Tibial nerve (tissue), 4 donors: ENCODE results near the gene SMARCAD1. TPM values are rescaled to one million over a fixed set of nuclear protein-coding genes. Genes with fewer than 3 reads are reported as not detected.

Experiments used
- DNase-seq, 2 donors: peaks; one replicate each; pipeline ENCODE4 v3.0.0-alpha.2; 2019; ENCODE audit warnings: low spot score in 2 of 2
- H3K27ac ChIP-seq, 4 donors: fragments of 200-600 bp; sonication (generic) in 3 of 4; one replicate each; pipeline ENCODE4 v1.5.1; 2017 to 2019; ENCODE audit warnings: mild to moderate bottlenecking in 1 of 4
- H3K27me3 ChIP-seq, 2 donors: fragments of 200-600 bp; sonication (generic) in 1 of 2; one replicate each; pipeline versions ENCODE4 v1.5.1 to v1.6.0; 2017 to 2019
- H3K36me3 ChIP-seq, 3 donors: fragments of 200-600 bp; sonication (generic); one replicate each; pipeline ENCODE4 v1.5.1; 2018 to 2019
- H3K4me1 ChIP-seq, 4 donors: fragments of 200-600 bp; sonication (generic) in 3 of 4; one replicate each; pipeline ENCODE4 v1.5.1; 2017 to 2019
- H3K4me3 ChIP-seq, 4 donors: fragments of 200-600 bp; sonication (generic) in 3 of 4; one replicate each; pipeline ENCODE4 v1.5.1; 2017 to 2019; ENCODE audit warnings: mild to moderate bottlenecking in 1 of 4, moderate library complexity in 1 of 4
- H3K9me3 ChIP-seq, 4 donors: fragments of 200-600 bp; sonication (generic) in 3 of 4; one replicate each; pipeline ENCODE4 v1.5.1; 2017 to 2019
- EP300 ChIP-seq, 2 donors: sonication (generic); formaldehyde crosslinking; IDR thresholded peaks; one replicate each; pipeline ENCODE4 v1.6.1; 2017; ENCODE audit warnings: antibody characterized with exemption in 2 of 2, mild to moderate bottlenecking in 1 of 2
- POLR2A ChIP-seq, 2 donors: fragments of 450-650 bp; IDR thresholded peaks; one replicate each; pipeline ENCODE4 v1.6.1; 2017; ENCODE audit warnings: antibody characterized with exemption in 2 of 2, mild to moderate bottlenecking in 2 of 2, moderate library complexity in 2 of 2
- WGBS, 2 donors: methylation state at CpG; one replicate each; pipeline ENCODE4 v1.1.5; 2018; 5-methylcytosine and 5-hydroxymethylcytosine counted together
- total RNA-seq, 4 donors: library from RNA; depleted of rRNA; stranded (reverse); fragments of >200 nt; gene quantifications; one replicate each; pipeline ENCODE4 v1.1.0, GENCODE V29; 2016
- TF ChIP-seq, protein P1 (sequence below), 5 experiments: fragments of 200-600 bp in 3 of 5; fragments of 450-650 bp in 2 of 5; sonication (generic) in 3 of 5; IDR thresholded peaks; one replicate each; pipeline ENCODE4 v1.5.1; 2016 to 2019; ENCODE audit warnings: antibody characterized with exemption in 5 of 5, mild to moderate bottlenecking in 3 of 5, moderate library complexity in 2 of 5

The SMARCAD1 gene
- total RNA-seq, 4 donors from 2014 or later, result 22.3 to 25.7 (median 23.6) TPM

DNA sequence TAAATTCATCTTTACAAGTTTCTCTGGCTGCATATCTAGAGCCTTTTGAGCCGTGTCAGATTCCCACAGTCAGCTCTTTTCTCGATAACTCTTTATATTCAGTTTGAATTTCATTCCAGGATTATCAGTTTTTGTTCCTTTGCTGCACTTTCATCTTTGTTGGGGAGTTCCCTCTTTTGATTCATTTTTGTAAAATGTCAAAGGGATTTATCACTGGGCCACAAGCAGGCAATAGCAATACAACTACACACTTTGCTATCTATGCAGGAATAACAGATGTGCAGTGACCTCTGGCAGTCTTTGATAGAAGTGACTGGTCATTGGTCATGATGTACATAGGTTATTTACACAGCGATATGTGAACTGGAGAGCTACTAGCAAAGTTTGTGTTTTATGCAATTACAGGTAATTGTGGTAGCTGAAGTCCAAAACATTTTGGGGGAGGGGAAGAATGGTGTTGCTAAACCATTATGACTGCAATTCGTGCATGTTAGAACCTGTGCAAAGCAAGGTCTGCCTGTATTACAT lies 91.1 kb downstream of the SMARCAD1 start:
- H3K27me3 ChIP-seq, result no peaks in the 10 kb centered on the region
- 61 to 67% methylated on average over 4 of the region's 4 CpGs for WGBS, 2 donors
- no peaks in the 10 kb centered on the region for H3K4me1 ChIP-seq
- H3K9me3 ChIP-seq, result no peaks in the 10 kb centered on the region
- no peak overlapping the region for H3K4me3 ChIP-seq
- H3K27ac ChIP-seq, result no peak overlapping the region
- TF ChIP-seq, protein P1, sequence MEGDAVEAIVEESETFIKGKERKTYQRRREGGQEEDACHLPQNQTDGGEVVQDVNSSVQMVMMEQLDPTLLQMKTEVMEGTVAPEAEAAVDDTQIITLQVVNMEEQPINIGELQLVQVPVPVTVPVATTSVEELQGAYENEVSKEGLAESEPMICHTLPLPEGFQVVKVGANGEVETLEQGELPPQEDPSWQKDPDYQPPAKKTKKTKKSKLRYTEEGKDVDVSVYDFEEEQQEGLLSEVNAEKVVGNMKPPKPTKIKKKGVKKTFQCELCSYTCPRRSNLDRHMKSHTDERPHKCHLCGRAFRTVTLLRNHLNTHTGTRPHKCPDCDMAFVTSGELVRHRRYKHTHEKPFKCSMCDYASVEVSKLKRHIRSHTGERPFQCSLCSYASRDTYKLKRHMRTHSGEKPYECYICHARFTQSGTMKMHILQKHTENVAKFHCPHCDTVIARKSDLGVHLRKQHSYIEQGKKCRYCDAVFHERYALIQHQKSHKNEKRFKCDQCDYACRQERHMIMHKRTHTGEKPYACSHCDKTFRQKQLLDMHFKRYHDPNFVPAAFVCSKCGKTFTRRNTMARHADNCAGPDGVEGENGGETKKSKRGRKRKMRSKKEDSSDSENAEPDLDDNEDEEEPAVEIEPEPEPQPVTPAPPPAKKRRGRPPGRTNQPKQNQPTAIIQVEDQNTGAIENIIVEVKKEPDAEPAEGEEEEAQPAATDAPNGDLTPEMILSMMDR (IDR thresholded peaks at IDR 0.05), result no peak
- TF ChIP-seq POLR2A (IDR thresholded peaks at IDR 0.05) (no peak), EP300 (IDR thresholded peaks at IDR 0.05) (no peak)
- DNase-seq, result no peak
- H3K36me3 ChIP-seq, result no peaks in the 10 kb centered on the region

- no peak for DNase-seq
- WGBS, 2 donors, result 95 to 96% methylated on average over 2 of the region's 2 CpGs
- H3K27ac ChIP-seq, result no peak overlapping the region
- TF ChIP-seq EP300 (IDR thresholded peaks at IDR 0.05) (no peak), POLR2A (IDR thresholded peaks at IDR 0.05) (no peak)
- H3K27me3 ChIP-seq, result no peaks in the 10 kb centered on the region
- no peaks in the 10 kb centered on the region for H3K9me3 ChIP-seq
- no peak overlapping the region for H3K4me3 ChIP-seq
- no peaks in the 10 kb centered on the region for H3K36me3 ChIP-seq
- peaks cover 0 to 25% (median 0%) of the 10 kb centered on the region in 4 donors for H3K4me1 ChIP-seq
Observed at GRCh38 chr4:94302191-94302590, 94.5 kb downstream of the SMARCAD1 start.

GRCh38 chr4:94304365-94304971 lies 96.8 kb downstream of the SMARCAD1 start:
- TF ChIP-seq, protein P1 (IDR thresholded peaks at IDR 0.05), result peak; percentile 36 to 53 (median 51)
- no peak for TF ChIP-seq EP300 (IDR thresholded peaks at IDR 0.05)
- no peak for TF ChIP-seq POLR2A (IDR thresholded peaks at IDR 0.05)
- no peaks in the 10 kb centered on the region for H3K36me3 ChIP-seq
- 50 to 51% methylated on average over 2 of the region's 2 CpGs for WGBS, 2 donors
- no peak overlapping the region for H3K27ac ChIP-seq
- no peak overlapping the region for H3K4me3 ChIP-seq
- H3K4me1 ChIP-seq, result peaks cover 0 to 37% (median 2%) of the 10 kb centered on the region in 4 donors
- H3K9me3 ChIP-seq, result no peaks in the 10 kb centered on the region
- peak in 1 of 2 donors; percentile 68 for DNase-seq
- no peaks in the 10 kb centered on the region for H3K27me3 ChIP-seq

- H3K4me1 ChIP-seq, result peaks cover 0 to 37% (median 2%) of the 10 kb centered on the region in 4 donors
- DNase-seq, result no peak
- H3K9me3 ChIP-seq, result no peaks in the 10 kb centered on the region
- H3K4me3 ChIP-seq, result no peak overlapping the region
- 85 to 91% methylated on average over 5 of the region's 5 CpGs for WGBS, 2 donors
- TF ChIP-seq, protein P1 (IDR thresholded peaks at IDR 0.05), result no peak
- TF ChIP-seq POLR2A (IDR thresholded peaks at IDR 0.05) (no peak), EP300 (IDR thresholded peaks at IDR 0.05) (no peak)
- H3K36me3 ChIP-seq, result no peaks in the 10 kb centered on the region
- peak overlapping the region in 1 of 4 donors; percentile 67 for H3K27ac ChIP-seq
- no peaks in the 10 kb centered on the region for H3K27me3 ChIP-seq
Observed at GRCh38 chr4:94305466-94306225, 98.0 kb downstream of the SMARCAD1 start.

DNA sequence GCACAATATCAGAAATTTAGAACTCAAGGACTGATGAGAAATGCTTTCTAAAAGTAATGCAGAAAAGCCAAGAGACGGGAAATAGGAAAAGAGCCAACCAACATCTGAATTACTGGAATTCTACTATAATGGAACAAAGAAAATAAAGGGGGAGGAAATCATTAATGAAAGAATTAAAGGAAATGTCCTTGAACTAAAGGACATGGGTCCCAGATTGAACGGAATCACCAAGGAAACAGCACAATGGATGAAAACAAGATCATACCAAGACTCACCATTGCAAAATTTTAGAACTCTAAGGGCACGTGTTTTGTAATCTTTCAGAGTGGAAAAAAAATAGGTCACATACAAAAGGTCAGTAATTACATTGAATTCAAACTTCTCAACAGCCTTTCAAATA lies 99.0 kb downstream of the SMARCAD1 start:
- TF ChIP-seq, protein P1 (IDR thresholded peaks at IDR 0.05), result no peak
- peak in 1 of 2 donors; percentile 73 for TF ChIP-seq EP300 (IDR thresholded peaks at IDR 0.05)
- WGBS, 2 donors, result 23 to 41% methylated on average over 3 of the region's 3 CpGs
- H3K4me1 ChIP-seq, result peaks cover 0 to 37% (median 2%) of the 10 kb centered on the region in 4 donors

More for the DNA sequence above, 99.0 kb downstream of the SMARCAD1 start:
- Histone ChIP-seq H3K4me3 (no peak overlapping the region), H3K27ac (peak overlapping the region in 2 of 4 donors; percentile 67 to 68), H3K27me3 (no peaks in the 10 kb centered on the region), H3K36me3 (no peaks in the 10 kb centered on the region), H3K9me3 (no peaks in the 10 kb centered on the region)
- no peak for DNase-seq
